Mesenchymal stem cell (in vitro differentiated cells and primary cell): ENCODE data around the gene BORCS5.
A peak's percentile ranks its signal among the peaks of the same experiment; 100 is the strongest.

ENCODE experiments used
- DNase-seq: peaks from one replicate; pipeline ENCODE4 v3.0.0-alpha.2; 2013
- H2AFZ ChIP-seq: one replicate; pipeline ENCODE4 v1.6.1; 2013; ENCODE audit warnings: low read depth, mild to moderate bottlenecking, control low read depth, inconsistent platforms, low read length, moderate library complexity
- H2AK5ac ChIP-seq: 2 replicates; pipeline ENCODE4 v1.6.1; 2013; ENCODE audit warnings: low read length, moderate library complexity, mild to moderate bottlenecking, inconsistent platforms; ENCODE audit not compliant: severe bottlenecking
- H2BK120ac ChIP-seq: one replicate; pipeline ENCODE4 v1.6.1; 2013; ENCODE audit warnings: low read depth, mild to moderate bottlenecking, inconsistent platforms, low read length, moderate library complexity
- H2BK12ac ChIP-seq, 2 experiments: one replicate each; pipeline ENCODE4 v1.6.1; 2013; ENCODE audit warnings: inconsistent platforms in 2 of 2, low read length in 2 of 2, mild to moderate bottlenecking in 2 of 2, moderate library complexity in 2 of 2, control low read depth in 1 of 2
- H2BK15ac ChIP-seq: one replicate; pipeline ENCODE4 v1.6.1; 2013; ENCODE audit warnings: mild to moderate bottlenecking, low read depth, inconsistent platforms; ENCODE audit not compliant: poor library complexity, severe bottlenecking
- H2BK5ac ChIP-seq: 2 replicates; pipeline ENCODE4 v1.6.1; 2013; ENCODE audit warnings: low read depth, mild to moderate bottlenecking, low read length, control low read depth, inconsistent platforms; ENCODE audit not compliant: poor library complexity, severe bottlenecking
- H3K14ac ChIP-seq, 2 experiments: one replicate each; pipeline ENCODE4 v1.6.1; 2013; ENCODE audit warnings: inconsistent platforms in 2 of 2, low read length in 2 of 2, control low read depth in 1 of 2, mild to moderate bottlenecking in 1 of 2, moderate library complexity in 1 of 2
- H3K18ac ChIP-seq, 2 experiments: one replicate each; pipeline ENCODE4 v1.6.1; 2013; ENCODE audit warnings: inconsistent platforms in 2 of 2, low read length in 2 of 2, control low read depth in 1 of 2, low read depth in 1 of 2, mild to moderate bottlenecking in 1 of 2
- H3K23ac ChIP-seq, 2 experiments: one replicate each; pipeline ENCODE4 v1.6.1; 2013; ENCODE audit warnings: inconsistent platforms in 2 of 2, low read length in 2 of 2, mild to moderate bottlenecking in 2 of 2, moderate library complexity in 2 of 2, control low read depth in 1 of 2
- H3K27ac ChIP-seq: 2 replicates; pipeline ENCODE4 v1.5.1; 2013; ENCODE audit warnings: mild to moderate bottlenecking, moderate library complexity, low read length, control low read depth, inconsistent platforms; ENCODE audit not compliant: poor library complexity, severe bottlenecking
- H3K27me3 ChIP-seq, 2 experiments: 2 replicates each; pipeline versions ENCODE4 v1.6.1 to v1.7.0; 2013; ENCODE audit warnings: low read length in 2 of 2, mild to moderate bottlenecking in 2 of 2, moderate library complexity in 2 of 2, control low read depth in 1 of 2, inconsistent platforms in 1 of 2; ENCODE audit not compliant: control insufficient read depth in 1 of 2, insufficient read depth in 1 of 2
- H3K36me3 ChIP-seq, 2 experiments: 2 replicates each; pipeline versions ENCODE4 v1.6.1 to v1.7.0; 2013; ENCODE audit warnings: low read length in 2 of 2, control low read depth in 1 of 2, inconsistent platforms in 1 of 2, low read depth in 1 of 2, mild to moderate bottlenecking in 1 of 2; ENCODE audit not compliant: insufficient read depth in 2 of 2, control insufficient read depth in 1 of 2
- H3K4ac ChIP-seq, 2 experiments: one replicate each; pipeline ENCODE4 v1.6.1; 2013; ENCODE audit warnings: inconsistent platforms in 2 of 2, low read length in 2 of 2, mild to moderate bottlenecking in 2 of 2, moderate library complexity in 2 of 2, control low read depth in 1 of 2, low read depth in 1 of 2
- H3K4me1 ChIP-seq: 2 replicates; pipeline ENCODE4 v1.6.1; 2013; ENCODE audit warnings: low read depth, low read length, control low read depth; ENCODE audit not compliant: control insufficient read depth, insufficient read depth
- H3K4me2 ChIP-seq: 2 replicates; pipeline ENCODE4 v1.6.1; 2013; ENCODE audit warnings: low read length, mild to moderate bottlenecking, inconsistent platforms; ENCODE audit not compliant: poor library complexity, severe bottlenecking
- H3K4me3 ChIP-seq, 2 experiments: 2 replicates each; pipeline versions ENCODE4 v1.5.1 to v1.7.0; 2013; ENCODE audit warnings: low read length in 2 of 2, mild to moderate bottlenecking in 2 of 2, control low read depth in 1 of 2, low read depth in 1 of 2; ENCODE audit not compliant: insufficient read depth in 1 of 2
- H3K79me1 ChIP-seq: replicated peaks from 2 replicates; pipeline ENCODE4 v1.6.1; 2013; ENCODE audit warnings: mild to moderate bottlenecking, control low read depth, low read length, inconsistent platforms; ENCODE audit not compliant: poor library complexity, severe bottlenecking
- H3K9ac ChIP-seq: 2 replicates; pipeline ENCODE4 v1.7.0; 2013; ENCODE audit warnings: mild to moderate bottlenecking, low read length, moderate library complexity
- H3K9me3 ChIP-seq: 2 replicates; pipeline ENCODE4 v1.7.0; 2013; ENCODE audit warnings: mild to moderate bottlenecking, low read length; ENCODE audit not compliant: control insufficient read depth
- H4K8ac ChIP-seq: one replicate; pipeline ENCODE4 v1.6.1; 2013; ENCODE audit warnings: inconsistent platforms, mild to moderate bottlenecking, low read length, moderate library complexity
- H4K91ac ChIP-seq: one replicate; pipeline ENCODE4 v1.6.1; 2013; ENCODE audit warnings: mild to moderate bottlenecking, low read length, inconsistent platforms
- WGBS: methylation state at CpG from one replicate; pipeline ENCODE4 v1.1.7; 2013; ENCODE audit warnings: mixed read lengths; 5-methylcytosine and 5-hydroxymethylcytosine counted together

Gene BORCS5

DNA sequence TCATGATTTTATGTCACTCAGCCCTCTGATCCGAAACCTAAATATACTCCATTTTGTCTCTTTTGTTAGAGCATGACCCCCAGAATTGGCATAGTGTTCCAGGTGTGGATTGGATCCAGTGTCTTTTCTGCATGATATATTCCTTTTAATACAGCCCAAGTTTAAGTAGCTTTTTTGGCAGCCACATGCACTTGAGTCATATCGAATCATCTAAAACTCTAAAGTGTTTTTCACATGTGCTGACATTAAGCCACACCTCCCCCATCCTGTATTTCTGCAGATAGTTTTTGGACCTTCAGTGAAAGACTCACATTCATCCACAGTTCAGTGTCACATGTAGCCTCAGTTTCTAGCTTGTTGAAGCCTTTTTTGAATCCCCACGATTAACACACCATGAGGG is 30.6 kb downstream of the BORCS5 start:
- H3K4me2 ChIP-seq = no peak overlapping the region
- no peaks in the 10 kb centered on the region for H3K27me3 ChIP-seq
- no peak overlapping the region for H3K4ac ChIP-seq
- 88% methylated on average over 3 of the region's 3 CpGs for WGBS
- H3K4me1 ChIP-seq = peaks cover 4% of the 10 kb centered on the region
- no peak overlapping the region for H3K18ac ChIP-seq
- H3K36me3 ChIP-seq = no peaks in the 10 kb centered on the region
- no peak overlapping the region for H2BK12ac ChIP-seq
- H3K27ac ChIP-seq = no peak overlapping the region
- no peak overlapping the region for H4K8ac ChIP-seq
- H3K14ac ChIP-seq = no peak overlapping the region
- peak overlapping the region; percentile 72 for H3K9ac ChIP-seq
- H3K9me3 ChIP-seq = no peaks in the 10 kb centered on the region
- no peak overlapping the region for H2BK15ac ChIP-seq
- H2AFZ ChIP-seq = no peak overlapping the region
- no peak overlapping the region for H2BK120ac ChIP-seq
- H3K4me3 ChIP-seq = no peak overlapping the region
- H2BK5ac ChIP-seq = no peak overlapping the region
- no peak for DNase-seq
- H3K79me1 ChIP-seq = peaks cover 1% of the 10 kb centered on the region
- H2AK5ac ChIP-seq = no peak overlapping the region
- H3K23ac ChIP-seq = no peak overlapping the region
- H4K91ac ChIP-seq = no peak overlapping the region

DNA sequence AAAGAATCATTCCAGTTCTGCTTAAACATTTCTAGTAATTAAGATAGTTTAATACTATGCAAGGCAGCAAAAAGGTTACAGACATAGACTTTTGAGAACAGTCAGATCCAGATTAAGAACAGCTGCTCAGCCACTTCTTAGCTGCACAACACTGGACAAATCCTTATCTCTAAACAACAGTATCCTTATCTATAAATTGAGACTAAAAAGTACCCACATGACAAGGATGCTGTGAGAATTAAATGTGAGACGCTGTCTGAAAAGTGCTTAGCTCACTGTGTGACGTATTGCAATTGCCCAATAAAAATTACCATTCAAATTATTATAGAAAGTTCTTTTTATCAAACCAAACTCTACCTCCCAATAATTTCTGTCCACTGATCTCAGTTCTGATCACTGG is 35.5 kb downstream of the BORCS5 start:
- WGBS = no CpG with 5 or more reads among the region's 2 CpGs
- Histone ChIP-seq H3K9me3 (no peaks in the 10 kb centered on the region), H3K79me1 (peaks cover 8% of the 10 kb centered on the region), H3K27me3 (no peaks in the 10 kb centered on the region), H4K91ac (no peak overlapping the region), H3K4ac (no peak overlapping the region), H3K18ac (no peak overlapping the region), H3K36me3 (no peaks in the 10 kb centered on the region), H3K27ac (no peak overlapping the region), H3K4me1 (peaks cover 7% of the 10 kb centered on the region), H3K23ac (no peak overlapping the region), H2AFZ (no peak overlapping the region), H2BK15ac (no peak overlapping the region), H2BK12ac (no peak overlapping the region), H3K9ac (no peak overlapping the region), H3K4me2 (no peak overlapping the region), H3K14ac (no peak overlapping the region), H2AK5ac (no peak overlapping the region), H3K4me3 (no peak overlapping the region), H4K8ac (no peak overlapping the region), H2BK5ac (no peak overlapping the region), H2BK120ac (no peak overlapping the region)
- no peak for DNase-seq

DNA sequence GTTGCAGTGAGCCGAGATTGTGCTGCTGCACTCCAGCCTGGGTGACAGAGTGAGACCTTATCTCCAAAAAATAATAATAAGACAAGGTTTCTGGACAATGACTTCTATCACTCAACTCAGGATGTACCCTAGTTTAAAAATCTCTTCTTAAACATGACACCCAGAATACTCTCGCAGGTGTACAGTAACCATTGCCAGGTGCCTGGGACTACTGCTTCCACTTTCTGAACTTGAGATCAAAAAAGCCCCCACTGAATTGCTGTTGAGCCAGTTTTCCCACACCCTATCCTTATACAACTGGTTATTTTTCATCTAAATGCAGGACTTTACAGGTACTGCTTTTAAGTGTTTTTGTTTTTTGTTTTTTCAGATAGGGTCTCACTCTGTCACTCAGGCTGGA is 36.3 kb downstream of the BORCS5 start:
- Histone ChIP-seq H3K14ac (no peak overlapping the region), H2BK15ac (no peak overlapping the region), H3K4ac (no peak overlapping the region), H2BK5ac (no peak overlapping the region), H3K9me3 (no peaks in the 10 kb centered on the region), H2BK12ac (no peak overlapping the region), H2AFZ (no peak overlapping the region), H3K79me1 (peaks cover 8% of the 10 kb centered on the region), H2AK5ac (no peak overlapping the region), H3K4me2 (no peak overlapping the region), H2BK120ac (no peak overlapping the region), H3K27ac (no peak overlapping the region), H3K4me1 (peaks cover 7% of the 10 kb centered on the region), H3K9ac (no peak overlapping the region), H3K4me3 (no peak overlapping the region), H3K27me3 (no peaks in the 10 kb centered on the region), H3K23ac (no peak overlapping the region), H3K18ac (no peak overlapping the region), H3K36me3 (no peaks in the 10 kb centered on the region), H4K91ac (no peak overlapping the region), H4K8ac (no peak overlapping the region)
- DNase-seq = no peak
- WGBS = 95% methylated on average over 2 of the region's 2 CpGs

DNA sequence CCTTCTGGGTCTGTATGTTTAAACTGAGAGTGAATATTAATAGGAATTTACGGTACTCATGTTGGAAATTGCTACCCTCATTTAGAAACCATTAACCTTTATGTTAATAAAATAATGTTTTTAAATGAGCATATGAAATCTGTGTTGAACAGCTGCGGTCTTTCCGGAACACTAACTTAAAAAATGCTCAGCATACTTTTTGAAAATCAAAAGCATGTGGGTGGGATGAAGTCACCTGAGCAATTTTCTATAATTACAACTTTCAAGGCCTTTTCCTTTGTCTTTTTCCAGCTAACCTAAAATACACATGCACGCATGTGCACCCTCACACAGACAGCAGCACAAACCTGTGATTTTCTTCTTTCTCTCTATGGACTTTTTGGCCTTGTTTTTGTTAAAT is 39.8 kb downstream of the BORCS5 start:
- Histone ChIP-seq H3K4ac (no peak overlapping the region), H3K9ac (no peak overlapping the region), H3K36me3 (no peaks in the 10 kb centered on the region), H3K4me1 (peaks cover 12% of the 10 kb centered on the region), H3K14ac (no peak overlapping the region), H2BK15ac (no peak overlapping the region), H3K23ac (no peak overlapping the region), H3K4me3 (no peak overlapping the region), H3K4me2 (no peak overlapping the region), H2AK5ac (no peak overlapping the region), H4K91ac (no peak overlapping the region), H3K18ac (no peak overlapping the region), H2AFZ (no peak overlapping the region), H3K27me3 (no peaks in the 10 kb centered on the region), H2BK120ac (no peak overlapping the region), H2BK12ac (no peak overlapping the region), H2BK5ac (peak overlapping the region; percentile 19), H3K9me3 (no peaks in the 10 kb centered on the region), H4K8ac (no peak overlapping the region), H3K79me1 (peaks cover 11% of the 10 kb centered on the region), H3K27ac (peak overlapping the region; percentile 49)
- no peak for DNase-seq
- 100% methylated on average over 2 of the region's 4 CpGs for WGBS
